Brain microvascular endothelial cell (primary cell): ENCODE results near the gene EMC8.
A peak's percentile ranks its signal among the peaks of the same experiment; 100 is the strongest.

Source experiments
- DNase-seq: peaks from one replicate; pipeline ENCODE4 v3.0.0-alpha.2; 2020
- H3K27ac ChIP-seq: fragments of 250-450 bp; sonication (Bioruptor Pico); 2 replicates; pipeline ENCODE4 v1.5.1; 2020; ENCODE audit warnings: mild to moderate bottlenecking, moderate library complexity
- H3K27me3 ChIP-seq: fragments of 250-450 bp; sonication (Bioruptor Pico); replicated peaks from 2 replicates; pipeline ENCODE4 v1.5.1; 2020; ENCODE audit warnings: mild to moderate bottlenecking
- H3K36me3 ChIP-seq: fragments of 250-450 bp; sonication (Bioruptor Pico); replicated peaks from 2 replicates; pipeline ENCODE4 v1.5.1; 2020; ENCODE audit warnings: mild to moderate bottlenecking
- H3K4me3 ChIP-seq: 2 replicates; pipeline ENCODE4 v1.5.1; 2011; ENCODE audit warnings: low read depth, mild to moderate bottlenecking, control low read depth, low read length, moderate library complexity
- CTCF ChIP-seq: IDR thresholded peaks from 2 replicates; pipeline ENCODE4 v1.5.1; 2011; ENCODE audit warnings: low read depth, mild to moderate bottlenecking, moderate library complexity, low read length, control low read depth, inconsistent platforms; ENCODE audit errors: missing control alignments
- in situ Hi-C: cut with HindIII; loops from 2 replicates; pipeline ENCODE4 v1.10.0; 2017; ENCODE audit warnings: low sequenced_read_pairs, low pct_ligation_motif_present

Gene EMC8

GRCh38 chr16:85729452-85730185 lies 69.7 kb downstream of the EMC8 start:
- TF ChIP-seq CTCF, result no peak
- in situ Hi-C loops, result no loop called here
- DNase-seq, result no peak
- H3K36me3 ChIP-seq, result no peaks in the 10 kb centered on the region
- H3K27me3 ChIP-seq, result no peaks in the 10 kb centered on the region
- H3K27ac ChIP-seq, result no peak overlapping the region
- H3K4me3 ChIP-seq, result no peak overlapping the region

GRCh38 chr16:85728879-85729278 lies 70.5 kb downstream of the EMC8 start:
- DNase-seq, result no peak
- Histone ChIP-seq H3K27me3 (no peaks in the 10 kb centered on the region), H3K36me3 (no peaks in the 10 kb centered on the region), H3K27ac (no peak overlapping the region), H3K4me3 (no peak overlapping the region)
- in situ Hi-C loops, result no loop called here
- TF ChIP-seq CTCF, result peak; percentile 53
